Kidney tubule cell (primary cell): ENCODE results near the gene TSPAN11.

Source experiments
- DNase-seq: peaks from one replicate; pipeline ENCODE4 v3.0.0-alpha.2; 2018; ENCODE audit warnings: low spot score

TSPAN11 gene

DNA sequence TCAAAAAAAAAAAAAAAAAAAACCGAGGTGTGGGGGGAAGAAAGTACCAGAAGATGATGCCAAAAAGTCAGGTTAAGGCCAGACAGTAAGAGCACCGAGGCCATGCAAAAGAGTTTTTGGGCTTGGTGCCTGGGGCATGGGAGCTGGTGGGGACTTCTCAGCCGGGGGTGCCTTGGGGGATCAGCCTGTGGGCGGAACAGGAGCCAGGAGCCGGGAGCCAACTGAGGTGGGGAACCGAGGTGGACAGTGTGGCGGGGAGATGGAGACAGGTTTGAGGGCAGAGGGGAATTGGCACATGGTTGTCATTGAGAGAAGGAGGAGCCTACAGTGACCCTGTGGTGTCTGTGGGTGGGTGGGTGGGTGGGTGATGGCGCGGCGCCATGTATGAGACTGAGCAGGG lies 33.2 kb downstream of the TSPAN11 start:
- DNase-seq, result no peak

DNA sequence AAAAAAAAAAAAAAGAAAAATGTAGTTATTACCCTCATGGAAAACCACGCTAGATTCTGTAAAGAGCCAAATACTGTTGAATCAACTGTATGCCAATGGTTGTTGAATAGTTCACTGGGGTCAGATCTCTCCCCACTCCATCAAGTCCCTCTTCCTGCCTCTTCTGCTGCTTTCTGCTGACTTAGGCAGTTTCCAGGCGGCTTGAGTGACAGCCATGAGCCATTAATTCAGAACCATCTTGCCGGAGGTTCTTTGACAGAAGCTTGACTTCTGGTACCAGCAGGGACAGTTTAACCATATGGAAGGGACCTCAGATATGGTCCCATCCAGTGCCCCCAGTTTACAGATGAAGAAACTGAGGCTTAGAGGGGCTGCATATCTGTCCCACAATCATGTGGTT lies 34.5 kb downstream of the TSPAN11 start:
- no peak for DNase-seq

DNA sequence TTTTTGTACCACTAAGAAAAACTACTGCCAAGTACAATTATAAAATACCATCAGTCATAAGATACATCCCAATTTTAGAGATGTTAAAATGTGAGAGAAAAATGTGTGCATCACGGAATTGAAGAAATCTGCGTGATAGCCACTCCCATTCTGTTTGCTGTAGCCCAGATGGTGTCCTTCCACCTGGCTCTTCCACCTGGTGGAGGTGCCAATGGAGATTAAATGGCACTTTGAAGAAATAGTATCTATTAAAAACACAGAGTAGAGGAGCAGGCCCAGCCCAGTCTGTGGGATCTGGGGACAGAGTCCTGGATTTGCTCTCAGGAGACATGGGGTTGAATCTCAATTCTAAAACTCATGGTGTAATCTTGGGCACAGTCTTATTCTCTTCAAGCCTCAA lies 35.5 kb downstream of the TSPAN11 start:
- DNase-seq, result no peak

DNA sequence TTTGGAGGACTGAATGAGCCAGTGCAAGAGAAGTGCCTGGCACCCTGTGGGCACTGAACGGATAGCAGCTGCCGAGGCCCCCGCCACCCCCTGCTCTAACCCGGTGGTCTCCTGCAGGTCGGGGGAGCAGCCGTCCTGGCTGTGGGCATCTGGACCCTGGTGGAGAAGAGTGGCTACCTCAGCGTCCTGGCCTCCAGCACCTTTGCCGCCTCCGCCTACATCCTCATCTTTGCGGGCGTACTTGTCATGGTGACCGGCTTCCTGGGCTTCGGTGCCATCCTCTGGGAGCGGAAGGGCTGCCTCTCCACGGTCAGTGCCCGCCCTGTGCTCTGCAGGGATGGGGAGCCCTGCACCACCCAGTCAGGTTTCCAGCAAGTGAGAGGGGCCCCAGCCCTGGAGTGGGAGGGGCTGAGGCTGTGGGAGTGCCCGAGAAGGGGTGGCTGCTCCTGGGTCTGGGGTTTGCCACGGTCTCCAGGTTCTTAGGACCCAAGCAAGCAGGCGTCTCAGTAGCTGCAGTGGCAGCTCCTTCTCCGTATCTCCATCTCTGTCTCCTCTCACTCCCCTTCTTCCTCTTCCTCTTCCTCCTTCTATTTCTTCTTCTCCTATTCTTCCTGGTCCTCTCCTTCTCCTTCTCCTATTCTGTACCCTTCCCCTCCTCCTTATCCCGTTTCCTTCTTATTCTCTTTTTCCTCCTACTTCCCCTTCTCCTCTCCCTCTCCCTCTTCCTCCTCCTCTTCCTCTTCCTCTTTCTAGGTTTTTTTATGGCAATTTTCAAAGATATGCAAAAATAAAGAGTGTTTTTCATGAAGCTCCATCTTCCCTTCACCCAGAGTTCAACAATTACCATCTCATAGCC lies 37.4 kb downstream of the TSPAN11 start:
- no peak for DNase-seq

DNA sequence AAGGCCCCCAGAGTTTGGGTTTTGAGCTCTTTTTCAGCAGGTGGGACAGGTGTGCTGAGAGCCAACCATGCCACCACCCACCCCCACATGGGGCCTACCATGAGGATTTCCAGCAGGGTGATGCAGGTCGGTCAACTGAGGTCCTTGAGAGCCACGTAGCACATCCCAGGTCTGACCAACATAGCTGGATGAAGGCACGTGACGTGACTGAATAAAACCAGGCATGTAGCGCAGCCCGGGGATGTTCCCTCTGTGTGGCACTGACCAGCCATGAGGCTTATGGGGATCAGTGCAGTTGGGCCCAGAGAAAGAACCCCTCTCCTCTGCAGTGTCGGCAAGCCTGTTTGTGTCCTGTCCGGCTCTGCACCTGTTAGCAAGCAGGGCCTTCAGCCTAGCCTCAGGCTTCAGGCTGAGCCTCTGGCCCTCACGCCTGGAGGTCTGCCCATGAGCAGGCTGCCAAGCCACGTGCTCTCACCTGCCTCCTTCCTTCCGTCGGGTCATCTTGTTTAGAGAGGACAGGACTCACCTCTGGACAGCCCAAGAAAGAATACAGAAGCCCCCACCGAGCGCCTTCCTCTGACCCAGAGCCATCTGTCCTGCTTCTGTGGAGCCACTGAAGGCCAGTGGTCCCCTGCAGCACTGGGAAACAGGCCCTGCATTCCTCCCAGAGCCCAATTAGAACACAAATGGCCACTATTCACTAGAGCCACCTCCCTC lies 38.5 kb downstream of the TSPAN11 start:
- DNase-seq, result no peak

DNA sequence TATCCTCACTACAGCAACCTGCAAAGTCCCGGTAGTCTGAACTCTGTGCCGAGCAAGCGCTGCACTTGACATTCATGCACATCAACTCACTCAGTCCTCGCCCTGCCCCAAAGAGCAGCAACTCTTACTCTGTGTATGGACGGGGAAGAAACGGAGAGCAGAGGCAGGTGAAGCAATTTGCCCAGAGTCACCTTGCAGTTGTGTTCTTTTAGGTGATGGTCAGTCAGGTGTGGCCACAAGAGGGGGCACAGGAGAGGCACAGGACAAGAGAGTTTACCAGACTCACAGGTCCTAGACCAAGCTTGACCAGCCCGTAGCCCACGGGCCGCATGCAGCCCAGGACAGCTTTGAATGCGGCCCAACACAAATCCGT lies 39.1 kb downstream of the TSPAN11 start:
- no peak for DNase-seq

DNA sequence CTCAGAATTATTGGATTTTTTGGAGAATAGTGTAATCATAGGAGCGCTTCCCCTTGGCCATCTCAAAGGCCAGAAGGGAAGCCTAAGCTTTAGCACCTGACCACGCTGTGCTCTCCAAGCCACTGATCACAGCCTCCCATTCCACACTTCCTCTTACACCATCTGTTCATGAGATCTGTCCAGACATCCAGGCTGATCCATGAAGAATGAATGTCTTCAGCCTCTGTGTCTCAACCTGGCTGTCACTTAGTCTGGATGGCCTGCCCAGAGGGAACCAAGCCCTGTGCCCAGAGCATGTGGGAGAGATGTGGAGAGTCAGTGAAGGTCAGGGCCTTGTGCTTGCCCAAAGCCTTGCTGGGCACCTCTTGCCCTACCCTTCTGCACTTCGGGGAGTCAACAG lies 40.5 kb downstream of the TSPAN11 start:
- DNase-seq, result no peak

DNA sequence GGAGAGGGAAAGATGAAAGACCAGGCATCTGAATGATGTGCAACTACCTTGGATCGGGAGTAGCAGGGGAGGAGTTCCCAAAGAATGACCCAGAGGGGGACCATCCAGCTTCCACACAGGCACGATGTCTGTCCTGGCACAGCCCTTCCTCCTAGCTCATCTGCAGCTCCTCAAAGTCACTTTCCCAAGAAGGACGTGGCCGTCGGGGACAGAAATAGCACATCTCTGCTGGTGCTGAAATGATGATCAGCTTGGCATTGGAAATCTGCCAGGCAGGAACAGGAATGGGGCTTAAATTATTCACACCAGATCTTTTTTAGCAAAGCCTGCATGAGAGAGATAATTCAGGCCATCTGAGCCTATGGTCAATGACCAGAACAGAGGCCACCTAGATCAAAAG lies 41.7 kb downstream of the TSPAN11 start:
- DNase-seq, result no peak

DNA sequence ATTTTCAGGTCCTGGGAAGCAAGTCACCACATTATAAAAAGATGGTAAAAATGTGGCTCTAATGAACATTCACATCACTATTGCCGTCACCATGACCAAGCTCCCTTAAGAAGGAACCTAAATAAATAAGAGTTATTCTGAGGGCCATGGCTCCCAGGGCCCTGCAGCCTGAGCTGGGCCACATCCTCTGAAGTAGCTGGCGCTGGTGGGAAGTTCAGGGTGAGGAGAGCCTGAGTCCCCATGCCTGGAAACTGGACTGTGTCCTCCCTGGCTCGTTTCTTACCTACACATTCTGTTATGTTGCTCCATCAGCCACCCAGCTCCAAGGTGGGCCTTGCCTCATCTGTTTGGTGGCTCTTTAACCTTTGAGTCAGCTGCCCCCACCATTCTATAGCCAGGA lies 42.5 kb downstream of the TSPAN11 start:
- DNase-seq, result no peak

DNA sequence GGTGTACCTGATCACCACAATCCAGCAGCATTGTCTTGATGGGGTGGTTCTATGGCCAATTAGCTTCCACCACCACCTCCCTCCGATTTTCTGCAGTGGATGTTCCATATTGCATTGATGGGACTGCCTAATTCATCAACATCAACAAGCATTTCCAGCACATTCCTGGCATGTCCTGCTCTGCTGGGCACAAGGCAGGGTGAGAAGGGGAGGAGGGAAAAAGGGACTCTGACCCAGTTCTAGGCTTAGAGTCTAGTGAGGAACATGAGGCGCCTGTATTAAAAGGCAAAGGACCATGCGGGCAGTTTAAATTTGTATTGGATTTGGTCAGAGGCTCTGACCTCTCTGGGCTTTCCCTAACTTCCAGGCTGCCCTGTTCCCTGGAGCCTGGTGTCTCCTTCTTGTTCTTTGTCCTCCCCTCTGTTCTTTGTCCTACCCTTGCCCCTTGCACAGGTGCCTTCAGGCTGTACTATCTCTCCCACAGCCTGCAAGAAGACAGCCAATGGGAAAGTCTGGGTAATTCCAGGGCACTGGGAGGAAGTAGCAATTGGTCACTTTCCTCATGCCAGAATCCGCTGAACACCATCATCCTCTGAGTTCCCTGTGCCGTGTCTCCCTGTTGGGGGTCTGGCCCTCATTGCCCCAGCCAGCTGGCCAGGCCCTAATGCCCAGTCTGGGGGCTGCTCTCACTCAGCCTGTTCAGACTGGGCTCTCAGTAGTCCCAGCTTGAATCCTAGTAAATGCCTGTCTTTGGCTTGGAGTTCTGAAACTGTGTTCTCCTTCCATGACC lies 43.3 kb downstream of the TSPAN11 start:
- DNase-seq, result no peak

DNA sequence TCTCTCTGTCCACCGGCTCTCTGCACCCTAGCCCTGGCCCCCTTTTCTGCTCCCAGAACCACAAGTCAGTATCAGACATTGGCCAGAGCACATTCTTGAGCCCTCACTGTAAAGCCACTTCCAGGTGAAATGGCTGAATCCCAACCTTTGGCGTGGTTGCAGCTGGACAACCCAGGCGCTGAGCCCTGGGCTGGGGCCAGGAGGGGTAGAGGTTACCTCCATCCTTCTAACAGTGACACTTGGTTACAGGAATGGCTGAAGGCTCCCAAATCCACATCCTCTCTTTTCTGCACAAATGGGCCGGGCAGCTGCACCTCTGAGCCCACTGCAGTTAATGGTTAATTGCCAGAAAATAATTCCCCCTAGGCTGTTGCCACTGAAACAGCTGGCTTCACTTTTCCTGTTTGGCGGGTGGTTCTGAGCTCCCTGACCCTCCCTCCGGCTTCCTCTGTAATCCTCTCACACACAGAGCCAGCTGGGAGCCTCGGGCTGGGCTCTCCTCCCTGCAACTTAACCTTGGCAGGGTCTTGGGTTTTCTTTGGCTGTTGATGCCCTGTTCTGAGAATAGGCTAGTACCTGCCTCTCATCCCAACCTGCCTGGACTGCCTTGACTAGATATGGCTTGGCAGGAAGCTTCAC lies 44.1 kb downstream of the TSPAN11 start:
- no peak for DNase-seq

DNA sequence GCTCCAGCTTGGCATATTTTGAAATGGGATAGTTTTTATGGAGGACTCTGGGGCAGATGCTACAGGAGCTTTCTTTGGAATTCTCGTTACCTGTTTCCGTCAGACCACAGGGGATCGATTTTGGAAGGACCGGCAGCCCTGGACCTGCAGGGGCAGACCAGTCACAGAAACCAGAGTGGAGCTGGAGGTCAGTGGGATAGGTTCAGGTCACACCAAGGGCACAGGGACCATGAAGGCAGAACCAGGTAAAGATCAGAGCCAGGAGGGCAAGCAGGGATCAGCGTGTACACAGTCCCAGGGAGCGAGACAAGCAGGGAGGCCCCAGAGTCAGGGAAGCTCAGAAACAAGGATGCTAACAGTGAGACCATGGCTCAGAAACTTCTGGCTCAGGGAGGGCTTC lies 45.5 kb downstream of the TSPAN11 start:
- no peak for DNase-seq

DNA sequence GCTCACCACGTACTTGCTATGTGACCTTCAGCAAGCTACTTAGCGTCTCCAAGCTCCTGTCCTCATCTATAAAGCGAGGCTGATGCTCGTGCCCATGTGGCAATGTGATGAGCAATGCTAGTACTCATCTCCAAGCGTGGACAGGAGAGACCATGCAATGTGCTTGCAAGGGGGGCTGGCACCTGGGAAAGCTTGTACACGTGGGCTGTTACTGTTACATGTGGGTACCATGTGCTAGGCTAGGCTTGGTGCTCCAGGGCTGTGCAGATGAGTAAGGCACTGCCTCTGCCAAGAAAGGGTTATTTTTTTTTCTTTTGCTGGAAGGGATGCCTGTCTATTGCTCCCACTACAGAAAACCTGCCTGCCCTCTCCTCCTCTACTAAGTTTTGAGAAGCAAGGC lies 46.6 kb downstream of the TSPAN11 start:
- DNase-seq, result no peak

DNA sequence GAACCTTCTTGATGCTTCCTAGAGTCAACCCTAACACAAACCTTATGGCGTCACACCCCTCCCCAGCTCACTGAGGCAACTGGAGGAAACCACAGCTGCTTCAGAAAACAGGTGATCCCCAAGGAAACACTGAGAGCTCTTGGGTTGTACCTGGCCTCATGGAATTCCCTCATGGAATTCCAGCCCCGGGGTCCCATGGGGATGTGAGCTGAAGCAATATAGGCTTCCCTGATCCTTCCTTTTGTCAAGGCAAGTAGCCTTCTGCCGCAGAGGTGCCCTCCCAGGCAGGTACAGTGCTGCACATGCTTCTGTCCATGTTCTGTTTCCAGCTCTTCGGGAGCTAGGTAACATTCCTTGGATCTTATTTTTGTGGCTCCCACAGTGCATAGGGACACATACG lies 47.3 kb downstream of the TSPAN11 start:
- no peak for DNase-seq

DNA sequence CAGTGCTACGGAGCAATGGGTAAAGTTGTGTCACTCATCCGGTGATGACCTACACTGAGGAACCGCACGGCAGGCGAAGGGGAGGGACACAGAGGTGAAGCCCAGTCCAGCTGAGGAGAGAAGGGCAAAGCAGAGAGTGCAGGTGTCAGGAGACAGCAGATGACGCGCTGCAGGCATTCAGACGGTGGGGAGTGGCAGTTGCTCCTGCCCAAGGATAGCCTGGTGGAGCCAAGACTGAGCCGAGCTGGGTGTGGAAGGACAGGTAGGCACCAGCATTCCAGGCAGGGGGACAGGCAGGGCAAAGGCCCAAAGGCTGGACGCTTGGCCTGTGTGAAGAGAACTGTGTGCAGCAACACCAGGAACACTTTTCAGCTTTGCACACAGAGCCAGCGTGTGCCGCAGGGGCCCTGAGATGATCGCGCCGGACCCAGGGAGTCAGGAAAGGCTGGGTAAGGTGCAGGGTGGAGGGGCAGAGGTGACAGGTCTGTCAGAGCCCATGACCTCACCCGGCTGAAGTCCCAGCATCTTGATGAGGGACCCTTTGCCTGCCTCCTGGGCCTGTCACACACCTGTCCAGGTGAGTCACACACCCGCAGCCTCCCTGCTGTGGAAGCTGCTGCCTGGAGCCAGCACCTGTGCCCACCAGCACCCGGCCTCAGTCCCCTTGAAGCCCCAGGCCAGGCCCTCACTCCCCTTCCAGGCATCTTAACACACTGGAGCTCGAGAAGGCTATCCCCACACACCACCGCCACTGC lies 48.4 kb downstream of the TSPAN11 start:
- no peak for DNase-seq

DNA sequence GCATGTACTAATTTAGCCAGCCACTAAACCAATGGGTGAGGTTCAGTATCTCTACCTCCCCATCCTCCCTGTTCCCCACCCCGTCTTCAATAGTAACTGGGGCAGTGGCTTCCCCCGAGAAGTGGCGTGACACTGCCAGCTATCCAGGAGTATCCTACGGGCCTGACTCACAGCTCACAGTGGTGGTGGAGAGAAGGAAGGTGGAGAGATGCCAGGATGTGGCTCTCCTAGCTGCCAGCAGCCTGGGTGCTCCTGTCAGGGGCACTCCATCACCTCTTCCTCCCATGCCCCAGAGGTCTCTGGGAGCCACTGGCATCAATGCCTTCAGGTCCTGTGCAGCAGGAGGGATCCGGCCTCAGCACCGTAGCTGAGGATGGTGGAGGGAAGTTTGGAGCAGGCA lies 49.0 kb downstream of the TSPAN11 start:
- peak; percentile 23 for DNase-seq

DNA sequence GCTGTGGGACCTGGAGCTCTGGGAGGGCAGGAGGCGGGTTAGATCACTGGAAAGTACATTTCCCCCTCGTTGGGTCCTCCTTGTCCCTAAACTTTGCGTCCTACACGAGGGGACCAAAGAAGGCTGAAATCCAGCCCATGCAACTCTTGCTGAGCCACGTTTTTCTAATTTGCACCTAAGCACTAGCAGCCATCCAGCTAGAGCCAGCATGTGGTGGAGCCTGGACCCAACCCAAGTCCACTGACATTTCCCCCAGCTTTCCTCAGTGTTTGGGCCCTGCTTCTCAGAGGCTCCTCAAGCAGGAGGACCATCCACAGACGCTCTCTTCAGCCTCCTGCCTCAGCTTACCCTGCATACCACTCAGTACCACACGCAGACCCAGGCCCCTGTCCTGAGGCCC lies 49.7 kb downstream of the TSPAN11 start:
- no peak for DNase-seq

DNA sequence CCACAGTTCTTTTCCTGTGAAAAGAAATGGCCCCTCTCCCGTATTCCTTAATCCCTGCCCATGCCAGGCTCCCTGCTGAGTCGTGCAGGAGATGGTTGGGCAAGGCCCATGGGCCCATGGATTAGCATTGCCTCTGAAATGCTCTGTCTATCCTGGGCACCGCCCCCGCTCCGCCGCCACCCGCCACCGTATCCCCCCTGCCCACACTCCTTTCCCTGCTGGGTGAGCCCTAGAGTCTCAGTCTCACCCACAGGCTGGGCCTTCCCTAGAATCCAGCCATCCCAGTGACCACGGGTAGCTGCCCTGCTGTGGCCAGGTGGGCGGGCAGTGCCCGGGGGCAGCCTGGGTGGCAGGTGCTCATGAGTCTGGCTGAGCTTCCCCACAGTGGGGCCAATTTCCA lies 50.6 kb downstream of the TSPAN11 start:
- DNase-seq, result no peak

DNA sequence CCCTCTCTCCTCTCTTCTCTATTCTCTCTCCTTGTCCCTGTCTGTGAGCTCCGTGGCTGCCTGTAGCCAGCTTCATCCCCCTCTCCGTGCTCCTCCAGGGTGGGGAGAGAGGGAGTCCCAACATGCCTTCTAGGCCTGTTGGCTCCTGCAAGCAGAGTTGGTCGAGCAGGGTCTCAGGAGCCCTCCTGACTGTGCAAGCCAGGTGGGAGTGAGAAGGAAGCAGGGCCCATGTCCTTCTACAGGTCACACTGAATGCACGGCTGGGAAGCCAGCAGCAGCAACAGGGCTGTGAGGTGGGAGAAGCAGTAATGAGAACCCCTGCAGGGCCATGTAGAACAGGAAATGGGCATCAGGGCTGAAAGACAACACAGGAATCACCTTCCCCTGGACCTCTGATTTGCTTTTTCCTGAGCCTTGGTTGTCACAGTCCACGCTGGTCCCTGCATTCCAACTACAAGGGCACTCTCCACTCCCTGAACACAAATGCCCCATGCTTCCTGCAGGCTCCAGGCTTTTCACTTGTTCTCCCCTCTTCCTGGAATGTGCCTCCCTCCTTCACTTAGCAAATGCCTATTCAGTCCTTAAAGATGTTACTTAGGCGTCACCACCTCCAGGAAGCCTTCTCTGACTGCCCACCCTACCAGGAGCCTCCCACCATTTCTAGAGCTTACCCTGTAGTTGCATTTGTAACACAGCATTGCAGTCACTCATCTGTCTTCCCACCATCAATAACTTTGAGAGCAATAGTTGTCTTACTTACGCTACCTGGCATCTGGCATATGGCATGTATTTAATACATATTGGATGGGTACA lies 51.2 kb downstream of the TSPAN11 start:
- DNase-seq, result no peak

DNA sequence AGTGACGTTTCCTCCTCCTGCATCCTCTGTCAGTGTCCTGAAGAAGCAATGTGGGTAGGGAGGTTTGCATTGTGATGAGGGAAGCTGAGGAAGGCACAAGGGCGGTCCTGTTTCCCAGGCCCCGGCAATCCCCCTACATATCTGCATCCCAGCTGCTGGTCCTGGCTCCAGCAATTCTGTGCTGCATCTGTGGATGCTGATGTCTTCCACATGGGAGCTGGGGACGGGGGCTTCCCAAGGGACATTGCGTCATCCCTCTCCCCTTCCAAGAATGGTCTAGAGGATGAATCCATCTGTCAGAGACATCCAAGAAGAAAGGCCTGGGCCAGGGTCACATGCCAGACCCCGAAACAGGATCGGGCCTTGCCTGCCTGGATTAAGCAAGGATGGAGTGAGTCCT lies 52.1 kb downstream of the TSPAN11 start:
- DNase-seq, result no peak
